Neuronal stem cell (in vitro differentiated cells): ENCODE measurements around the gene SPDYA. TPM values are rescaled to one million over a fixed set of nuclear protein-coding genes. Genes with fewer than 3 reads are reported as not detected.

Source experiments
- DNase-seq: peaks from one replicate; pipeline ENCODE4 v3.0.0-alpha.2; 2013; ENCODE audit warnings: low spot score
- H2AFZ ChIP-seq: one replicate; pipeline ENCODE4 v1.6.1; 2013; ENCODE audit warnings: mild to moderate bottlenecking, low read length, inconsistent platforms
- H2AK5ac ChIP-seq: 2 replicates; pipeline ENCODE4 v1.6.1; 2013; ENCODE audit warnings: low read depth, mild to moderate bottlenecking, inconsistent platforms, low read length, moderate library complexity, mixed read lengths
- H2BK120ac ChIP-seq: 2 replicates; pipeline ENCODE4 v1.6.1; 2013; ENCODE audit warnings: low read depth, mild to moderate bottlenecking, inconsistent platforms, low read length, moderate library complexity, mixed read lengths
- H2BK12ac ChIP-seq: one replicate; pipeline ENCODE4 v1.6.1; 2013; ENCODE audit warnings: low read length, inconsistent platforms
- H2BK15ac ChIP-seq: 2 replicates; pipeline ENCODE4 v1.6.1; 2013; ENCODE audit warnings: mild to moderate bottlenecking, low read length, inconsistent platforms, mixed read lengths
- H2BK5ac ChIP-seq: one replicate; pipeline ENCODE4 v1.6.1; 2013; ENCODE audit warnings: inconsistent platforms, mild to moderate bottlenecking, low read length, moderate library complexity
- H3K14ac ChIP-seq: one replicate; pipeline ENCODE4 v1.6.1; 2013; ENCODE audit warnings: low read length, inconsistent platforms
- H3K18ac ChIP-seq: 2 replicates; pipeline ENCODE4 v1.6.1; 2013; ENCODE audit warnings: low read length, inconsistent platforms
- H3K23ac ChIP-seq: 2 replicates; pipeline ENCODE4 v1.6.1; 2013; ENCODE audit warnings: low read depth, mild to moderate bottlenecking, mixed read lengths, low read length, inconsistent platforms; ENCODE audit not compliant: poor library complexity
- H3K27ac ChIP-seq: replicated peaks from 3 replicates; pipeline ENCODE4 v1.5.1; 2013; ENCODE audit warnings: low read length, inconsistent platforms
- H3K27me3 ChIP-seq, 3 experiments: 2 replicates each; pipeline ENCODE4 v1.6.1; 2013; ENCODE audit warnings: low read length in 3 of 3, mild to moderate bottlenecking in 2 of 3, inconsistent platforms in 1 of 3, low read depth in 1 of 3, mixed read lengths in 1 of 3, moderate library complexity in 1 of 3; ENCODE audit not compliant: control insufficient read depth in 3 of 3, insufficient read depth in 3 of 3
- H3K36me3 ChIP-seq, 2 donors: replicated peaks in 1 of 2; 2 replicates each; pipeline ENCODE4 v1.6.1; 2013; ENCODE audit warnings: low read length in 2 of 2; ENCODE audit not compliant: control insufficient read depth in 2 of 2, insufficient read depth in 2 of 2
- H3K4ac ChIP-seq: 2 replicates; pipeline ENCODE4 v1.6.1; 2013; ENCODE audit warnings: inconsistent platforms, mild to moderate bottlenecking, low read length, moderate library complexity
- H3K4me1 ChIP-seq, 2 donors: 1 replicate in 1 of 2; 2 replicates in 1 of 2; pipeline ENCODE4 v1.6.1; 2013; ENCODE audit warnings: low read length in 2 of 2, low read depth in 1 of 2; ENCODE audit not compliant: control insufficient read depth in 2 of 2, insufficient read depth in 1 of 2
- H3K4me2 ChIP-seq: one replicate; pipeline ENCODE4 v1.6.1; 2013; ENCODE audit warnings: mild to moderate bottlenecking, low read length, inconsistent platforms; ENCODE audit not compliant: insufficient read depth, poor library complexity, severe bottlenecking
- H3K4me3 ChIP-seq, 2 donors: 2 replicates each; pipeline ENCODE4 v1.5.1; 2013; ENCODE audit warnings: low read length in 2 of 2, mild to moderate bottlenecking in 2 of 2, inconsistent platforms in 1 of 2, moderate library complexity in 1 of 2
- H3K79me1 ChIP-seq: one replicate; pipeline ENCODE4 v1.6.1; 2013; ENCODE audit warnings: low read depth, mild to moderate bottlenecking, inconsistent platforms, low read length, moderate library complexity
- H3K9ac ChIP-seq: one replicate; pipeline ENCODE4 v1.6.1; 2013; ENCODE audit warnings: mild to moderate bottlenecking, low read depth, low read length, inconsistent platforms; ENCODE audit not compliant: poor library complexity
- H3K9me3 ChIP-seq, 2 donors: replicated peaks in 1 of 2; 2 replicates each; pipeline versions ENCODE3 to v1.6.1; 2013; ENCODE audit warnings: low read length in 2 of 2, mild to moderate bottlenecking in 2 of 2, inconsistent platforms in 1 of 2, low read depth in 1 of 2, mixed read lengths in 1 of 2, moderate library complexity in 1 of 2; ENCODE audit not compliant: control insufficient read depth in 2 of 2, insufficient read depth in 1 of 2
- H4K8ac ChIP-seq: one replicate; pipeline ENCODE4 v1.6.1; 2013; ENCODE audit warnings: low read depth, mild to moderate bottlenecking, inconsistent platforms, low read length, moderate library complexity
- H4K91ac ChIP-seq: one replicate; pipeline ENCODE4 v1.6.1; 2013; ENCODE audit warnings: low read length, low read depth, mild to moderate bottlenecking, inconsistent platforms; ENCODE audit not compliant: poor library complexity
- WGBS, 2 donors: extraction: QIAGEN DNeasy Blood & Tissue Kit; methylation state at CpG; one replicate each; pipeline ENCODE4 v1.1.7; 2013; ENCODE audit warnings: missing lambda C conversion rate in 2 of 2, mixed read lengths in 1 of 2; ENCODE audit not compliant: insufficient read length in 2 of 2, insufficient replicate concordance in 1 of 2; ENCODE audit errors: extremely low coverage in 2 of 2; 5-methylcytosine and 5-hydroxymethylcytosine counted together
- polyA plus RNA-seq, 2 experiments: library from polyadenylated mRNA; stranded (reverse); fragments of 200-250 nt; gene quantifications; one replicate each; pipeline ENCODE4 v1.2.3, GENCODE V29; 2013

The SPDYA gene
- polyA plus RNA-seq (2013, experiment 1 of 2), result 0.13 TPM
- polyA plus RNA-seq (2013, experiment 2 of 2), result 0.32 TPM

GRCh38 chr2:28810384-28811285 is at the start of gene SPDYA:
Gene SPDYA (plus strand): TSS chr2:28810834. CDS start chr2:28816015, 5,181 bp downstream.
- Histone ChIP-seq H3K9ac (peak within 1 kb of the TSS; percentile 60), H4K91ac (no peak within 1 kb of the TSS), H2AFZ (no peak within 1 kb of the TSS), H2BK12ac (peak within 1 kb of the TSS; percentile 97), H2BK120ac (peak within 1 kb of the TSS; percentile 61), H2BK15ac (no peak within 1 kb of the TSS), H3K4ac (no peak within 1 kb of the TSS), H3K36me3 (peaks cover 0 to 38% of the 10 kb centered on the region in 2 donors), H2BK5ac (no peak within 1 kb of the TSS), H3K14ac (peak within 1 kb of the TSS; percentile 89), H4K8ac (peak within 1 kb of the TSS; percentile 43), H3K9me3 (peaks cover 0 to 2% of the 10 kb centered on the region in 2 donors), H3K79me1 (peaks cover 1% of the 10 kb centered on the region), H3K4me3 (peak within 1 kb of the TSS in 1 of 2 donors; percentile 86), H2AK5ac (peak within 1 kb of the TSS; percentile 92), H3K4me2 (peak within 1 kb of the TSS; percentile 83), H3K23ac (peak within 1 kb of the TSS; percentile 80), H3K4me1 (peaks cover 0 to 6% of the 10 kb centered on the region in 2 donors), H3K27ac (peak within 1 kb of the TSS; percentile 75), H3K18ac (peak within 1 kb of the TSS; percentile 97), H3K27me3 (peaks cover 0 to 8% (median 0%) of the 10 kb centered on the region in 3 experiments)
- no CpG with 5 or more reads among the region's 97 CpGs for WGBS, 2 donors
- DNase-seq, result peak; percentile 54

GRCh38 chr2:28761420-28761819 is 49.2 kb upstream of the SPDYA start:
- Histone ChIP-seq H3K4me2 (no peak overlapping the region), H3K4me1 (no peaks in the 10 kb centered on the region), H3K79me1 (peaks cover 8% of the 10 kb centered on the region), H2BK120ac (no peak overlapping the region), H2BK5ac (no peak overlapping the region), H4K91ac (no peak overlapping the region), H3K36me3 (peaks cover 2 to 75% of the 10 kb centered on the region in 2 donors), H3K9me3 (peaks cover 0 to 5% of the 10 kb centered on the region in 2 donors), H3K27ac (no peak overlapping the region), H2AFZ (no peak overlapping the region), H2AK5ac (no peak overlapping the region), H4K8ac (no peak overlapping the region), H3K4me3 (no peak overlapping the region), H3K18ac (no peak overlapping the region), H3K4ac (no peak overlapping the region), H2BK12ac (no peak overlapping the region), H3K23ac (no peak overlapping the region), H3K14ac (no peak overlapping the region), H2BK15ac (no peak overlapping the region), H3K27me3 (no peaks in the 10 kb centered on the region), H3K9ac (no peak overlapping the region)
- WGBS, 2 donors, result no CpG with 5 or more reads among the region's 3 CpGs
- DNase-seq, result no peak

DNA sequence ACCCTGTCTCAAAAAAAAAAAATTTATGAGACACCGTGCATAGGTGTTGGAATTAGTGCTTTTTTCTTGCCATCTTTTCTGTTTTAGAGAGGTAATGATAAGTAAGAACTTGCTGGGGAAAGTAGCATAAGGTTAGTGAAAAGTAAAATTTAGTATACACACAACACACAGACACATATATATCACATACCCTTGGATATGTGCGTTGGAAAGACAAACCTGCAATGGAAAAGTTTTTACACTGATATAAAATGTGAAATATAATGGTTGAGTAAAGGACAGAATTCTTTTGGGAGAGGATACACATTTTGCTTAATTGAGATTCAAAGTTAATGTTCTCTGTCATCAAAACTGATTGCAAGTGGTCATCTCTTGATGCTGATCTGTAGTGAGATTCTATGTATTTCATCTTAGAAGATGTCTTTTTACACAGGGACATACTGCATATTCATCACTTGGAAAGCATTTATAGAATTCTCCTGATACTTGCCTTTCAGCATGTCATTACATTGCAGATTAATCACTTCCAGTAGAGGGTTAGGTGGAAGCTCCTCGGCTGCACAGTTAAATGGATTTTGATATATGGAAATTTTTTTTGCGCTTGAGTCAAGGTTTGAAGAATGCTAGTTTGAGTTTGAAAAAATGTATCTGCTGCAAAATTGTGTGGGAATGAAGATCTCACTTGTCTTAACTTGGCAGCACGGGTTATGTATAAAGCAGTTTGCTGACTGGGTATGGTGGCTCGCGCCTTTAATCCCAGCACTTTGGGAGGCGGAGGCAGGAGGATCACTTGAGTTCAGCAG is 45.5 kb upstream of the SPDYA start:
- H3K79me1 ChIP-seq, result peaks cover 6% of the 10 kb centered on the region
- H3K4me2 ChIP-seq, result no peak overlapping the region
- H3K4me3 ChIP-seq, result no peak overlapping the region
- H4K91ac ChIP-seq, result no peak overlapping the region
- no peak overlapping the region for H2AK5ac ChIP-seq
- H3K18ac ChIP-seq, result no peak overlapping the region
- no peaks in the 10 kb centered on the region for H3K4me1 ChIP-seq
- H3K36me3 ChIP-seq, result peaks cover 2 to 66% of the 10 kb centered on the region in 2 donors
- WGBS, 2 donors, result no CpG with 5 or more reads among the region's 8 CpGs
- no peak overlapping the region for H2BK5ac ChIP-seq
- H2BK12ac ChIP-seq, result no peak overlapping the region
- H3K9ac ChIP-seq, result no peak overlapping the region
- H3K27me3 ChIP-seq, result no peaks in the 10 kb centered on the region
- no peak for DNase-seq
- no peak overlapping the region for H4K8ac ChIP-seq
- H2BK120ac ChIP-seq, result no peak overlapping the region
- H2AFZ ChIP-seq, result no peak overlapping the region
- H2BK15ac ChIP-seq, result no peak overlapping the region
- H3K27ac ChIP-seq, result no peak overlapping the region
- no peak overlapping the region for H3K4ac ChIP-seq
- peaks cover 0 to 35% of the 10 kb centered on the region in 2 donors for H3K9me3 ChIP-seq
- no peak overlapping the region for H3K14ac ChIP-seq
- H3K23ac ChIP-seq, result no peak overlapping the region
